ENCODE data around the gene MAJIN. TPM values are rescaled to one million over a fixed set of nuclear protein-coding genes. Genes with fewer than 3 reads are reported as not detected.
A peak's percentile ranks its signal among the peaks of the same experiment; 100 is the strongest.

MAJIN gene
- total and polyA plus RNA-seq, 9 of the 15 experiments (the other 6 are each of a cell fraction or from before 2014, with no cell fraction given): 0.17 to 0.83 (median 0.24) TPM; not detected in 2

DNA sequence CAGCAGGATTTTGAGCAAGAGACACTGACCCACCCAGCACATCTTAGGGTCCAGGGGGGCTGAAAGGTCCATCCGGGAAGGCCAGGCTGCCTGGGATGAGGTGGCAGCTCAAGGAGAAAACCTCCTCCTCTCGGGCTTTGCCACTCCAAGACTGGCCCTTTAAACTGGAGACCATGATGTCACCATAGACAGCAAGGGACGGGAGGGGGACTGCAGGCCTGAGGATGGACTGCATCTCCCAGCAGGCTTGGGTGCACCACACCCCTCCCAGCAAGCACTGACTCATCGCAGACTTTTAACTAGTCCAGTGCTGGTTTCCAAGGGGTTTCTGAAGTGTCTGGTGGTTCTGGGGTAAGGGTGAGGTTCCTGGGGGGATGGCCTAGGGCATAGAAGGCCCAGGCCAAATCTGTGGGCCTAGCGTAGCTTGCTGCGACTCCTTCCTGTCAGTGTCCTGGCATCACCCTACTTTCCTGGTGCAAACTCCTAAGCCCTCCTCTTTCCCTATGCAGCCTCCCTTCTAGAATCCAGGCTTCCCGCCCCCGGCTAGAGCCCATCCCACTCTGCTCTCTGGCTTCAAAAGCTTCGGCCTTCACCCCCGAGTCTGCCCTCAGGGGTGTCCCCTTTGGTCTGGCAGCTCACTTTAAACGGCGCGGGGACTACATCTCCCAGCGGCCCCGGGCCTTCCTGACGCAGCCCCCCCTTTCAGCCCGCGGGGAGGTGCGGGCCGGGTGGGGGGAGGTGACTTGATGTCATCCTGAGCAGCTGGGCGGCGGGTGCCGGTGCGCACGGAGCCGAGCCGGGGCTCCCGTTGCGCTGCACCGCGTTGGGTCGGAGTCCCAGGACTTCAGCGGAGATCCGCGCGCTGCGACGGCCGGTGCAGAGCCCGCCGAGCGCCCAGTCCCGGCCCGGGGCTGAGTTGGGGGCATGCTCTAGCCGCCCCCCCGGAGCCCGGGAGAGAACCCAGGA lies 47.7 kb downstream of the MAJIN start, which contains the start of gene PPP2R5B (continued):
- peak; percentile 72; the same call in 1 of the 2 replicates for TF ChIP-seq GABPB1 (CRISPR knock-in tag; IDR thresholded peaks at IDR 0.05)
- no peak; the same call in none of the 2 replicates for TF ChIP-seq CTBP1 (IDR thresholded peaks at IDR 0.05; ENCODE audit: borderline replicate concordance)
- TF ChIP-seq, protein P1, sequence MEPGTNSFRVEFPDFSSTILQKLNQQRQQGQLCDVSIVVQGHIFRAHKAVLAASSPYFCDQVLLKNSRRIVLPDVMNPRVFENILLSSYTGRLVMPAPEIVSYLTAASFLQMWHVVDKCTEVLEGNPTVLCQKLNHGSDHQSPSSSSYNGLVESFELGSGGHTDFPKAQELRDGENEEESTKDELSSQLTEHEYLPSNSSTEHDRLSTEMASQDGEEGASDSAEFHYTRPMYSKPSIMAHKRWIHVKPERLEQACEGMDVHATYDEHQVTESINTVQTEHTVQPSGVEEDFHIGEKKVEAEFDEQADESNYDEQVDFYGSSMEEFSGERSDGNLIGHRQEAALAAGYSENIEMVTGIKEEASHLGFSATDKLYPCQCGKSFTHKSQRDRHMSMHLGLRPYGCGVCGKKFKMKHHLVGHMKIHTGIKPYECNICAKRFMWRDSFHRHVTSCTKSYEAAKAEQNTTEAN (CRISPR knock-in tag; IDR thresholded peaks at IDR 0.05): no peak; the same call in 1 of the 2 replicates
- no peak for TF ChIP-seq NFYB (IDR thresholded peaks at IDR 0.05; ENCODE audit: extremely low read depth, insufficient read length)
- no peak for TF ChIP-seq HNRNPUL1 (IDR thresholded peaks at IDR 0.05; ENCODE audit: low read length)
- TF ChIP-seq NFATC3 (IDR thresholded peaks at IDR 0.05): no peak
- TF ChIP-seq NFE2L1 (tag; IDR thresholded peaks at IDR 0.05; ENCODE audit: borderline replicate concordance, low read depth): no peak
- TF ChIP-seq, protein P2, sequence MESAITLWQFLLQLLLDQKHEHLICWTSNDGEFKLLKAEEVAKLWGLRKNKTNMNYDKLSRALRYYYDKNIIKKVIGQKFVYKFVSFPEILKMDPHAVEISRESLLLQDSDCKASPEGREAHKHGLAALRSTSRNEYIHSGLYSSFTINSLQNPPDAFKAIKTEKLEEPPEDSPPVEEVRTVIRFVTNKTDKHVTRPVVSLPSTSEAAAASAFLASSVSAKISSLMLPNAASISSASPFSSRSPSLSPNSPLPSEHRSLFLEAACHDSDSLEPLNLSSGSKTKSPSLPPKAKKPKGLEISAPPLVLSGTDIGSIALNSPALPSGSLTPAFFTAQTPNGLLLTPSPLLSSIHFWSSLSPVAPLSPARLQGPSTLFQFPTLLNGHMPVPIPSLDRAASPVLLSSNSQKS (CRISPR knock-in tag; IDR thresholded peaks at IDR 0.05): no peak
- no peak for TF ChIP-seq RFX7 (CRISPR knock-in tag; IDR thresholded peaks at IDR 0.05)
- peak in 1 of 2 experiments; percentile 38; a peak in 2 of 4 replicates for TF ChIP-seq RCOR1 (IDR thresholded peaks at IDR 0.05; ENCODE audit: borderline replicate concordance in 1 of 2, low read depth in 2 of 2, low read length in 2 of 2)
- TF ChIP-seq GATAD2A (IDR thresholded peaks at IDR 0.05): no peak
- TF ChIP-seq, protein P3, sequence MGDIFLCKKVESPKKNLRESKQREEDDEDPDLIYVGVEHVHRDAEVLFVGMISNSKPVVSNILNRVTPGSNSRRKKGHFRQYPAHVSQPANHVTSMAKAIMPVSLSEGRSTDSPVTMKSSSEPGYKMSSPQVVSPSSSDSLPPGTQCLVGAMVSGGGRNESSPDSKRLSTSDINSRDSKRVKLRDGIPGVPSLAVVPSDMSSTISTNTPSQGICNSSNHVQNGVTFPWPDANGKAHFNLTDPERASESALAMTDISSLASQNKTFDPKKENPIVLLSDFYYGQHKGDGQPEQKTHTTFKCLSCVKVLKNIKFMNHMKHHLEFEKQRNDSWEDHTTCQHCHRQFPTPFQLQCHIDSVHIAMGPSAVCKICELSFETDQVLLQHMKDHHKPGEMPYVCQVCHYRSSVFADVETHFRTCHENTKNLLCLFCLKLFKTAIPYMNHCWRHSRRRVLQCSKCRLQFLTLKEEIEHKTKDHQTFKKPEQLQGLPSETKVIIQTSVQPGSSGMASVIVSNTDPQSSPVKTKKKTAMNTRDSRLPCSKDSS (IDR thresholded peaks at IDR 0.05; ENCODE audit: low read depth, partially characterized antibody): no peak
- TF ChIP-seq FOS (IDR thresholded peaks at IDR 0.05; ENCODE audit: extremely low read depth, insufficient read length): peak; percentile 60
- TF ChIP-seq, protein P4, sequence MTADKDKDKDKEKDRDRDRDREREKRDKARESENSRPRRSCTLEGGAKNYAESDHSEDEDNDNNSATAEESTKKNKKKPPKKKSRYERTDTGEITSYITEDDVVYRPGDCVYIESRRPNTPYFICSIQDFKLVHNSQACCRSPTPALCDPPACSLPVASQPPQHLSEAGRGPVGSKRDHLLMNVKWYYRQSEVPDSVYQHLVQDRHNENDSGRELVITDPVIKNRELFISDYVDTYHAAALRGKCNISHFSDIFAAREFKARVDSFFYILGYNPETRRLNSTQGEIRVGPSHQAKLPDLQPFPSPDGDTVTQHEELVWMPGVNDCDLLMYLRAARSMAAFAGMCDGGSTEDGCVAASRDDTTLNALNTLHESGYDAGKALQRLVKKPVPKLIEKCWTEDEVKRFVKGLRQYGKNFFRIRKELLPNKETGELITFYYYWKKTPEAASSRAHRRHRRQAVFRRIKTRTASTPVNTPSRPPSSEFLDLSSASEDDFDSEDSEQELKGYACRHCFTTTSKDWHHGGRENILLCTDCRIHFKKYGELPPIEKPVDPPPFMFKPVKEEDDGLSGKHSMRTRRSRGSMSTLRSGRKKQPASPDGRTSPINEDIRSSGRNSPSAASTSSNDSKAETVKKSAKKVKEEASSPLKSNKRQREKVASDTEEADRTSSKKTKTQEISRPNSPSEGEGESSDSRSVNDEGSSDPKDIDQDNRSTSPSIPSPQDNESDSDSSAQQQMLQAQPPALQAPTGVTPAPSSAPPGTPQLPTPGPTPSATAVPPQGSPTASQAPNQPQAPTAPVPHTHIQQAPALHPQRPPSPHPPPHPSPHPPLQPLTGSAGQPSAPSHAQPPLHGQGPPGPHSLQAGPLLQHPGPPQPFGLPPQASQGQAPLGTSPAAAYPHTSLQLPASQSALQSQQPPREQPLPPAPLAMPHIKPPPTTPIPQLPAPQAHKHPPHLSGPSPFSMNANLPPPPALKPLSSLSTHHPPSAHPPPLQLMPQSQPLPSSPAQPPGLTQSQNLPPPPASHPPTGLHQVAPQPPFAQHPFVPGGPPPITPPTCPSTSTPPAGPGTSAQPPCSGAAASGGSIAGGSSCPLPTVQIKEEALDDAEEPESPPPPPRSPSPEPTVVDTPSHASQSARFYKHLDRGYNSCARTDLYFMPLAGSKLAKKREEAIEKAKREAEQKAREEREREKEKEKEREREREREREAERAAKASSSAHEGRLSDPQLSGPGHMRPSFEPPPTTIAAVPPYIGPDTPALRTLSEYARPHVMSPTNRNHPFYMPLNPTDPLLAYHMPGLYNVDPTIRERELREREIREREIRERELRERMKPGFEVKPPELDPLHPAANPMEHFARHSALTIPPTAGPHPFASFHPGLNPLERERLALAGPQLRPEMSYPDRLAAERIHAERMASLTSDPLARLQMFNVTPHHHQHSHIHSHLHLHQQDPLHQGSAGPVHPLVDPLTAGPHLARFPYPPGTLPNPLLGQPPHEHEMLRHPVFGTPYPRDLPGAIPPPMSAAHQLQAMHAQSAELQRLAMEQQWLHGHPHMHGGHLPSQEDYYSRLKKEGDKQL (CRISPR knock-in tag; IDR thresholded peaks at IDR 0.05; ENCODE audit: borderline replicate concordance): no peak
- TF ChIP-seq SAFB (IDR thresholded peaks at IDR 0.05; ENCODE audit: borderline replicate concordance, low read depth, low read length): no peak
- TF ChIP-seq ZKSCAN3 (CRISPR knock-in tag; IDR thresholded peaks at IDR 0.05): no peak
- no peak for TF ChIP-seq DNMT1 (IDR thresholded peaks at IDR 0.05)
- TF ChIP-seq ZNF121 (CRISPR knock-in tag; conservative IDR thresholded peaks at IDR 0.05): no peak

All from K562 (cell line).